Endodermal cell (in vitro differentiated cells): Measurements from ENCODE around the gene TRIO. TPM values are rescaled to one million over a fixed set of nuclear protein-coding genes. Genes with fewer than 3 reads are reported as not detected.

Experiments
- DNase-seq: peaks from one replicate; pipeline ENCODE4 v3.0.0-alpha.2; 2017
- H3K27ac ChIP-seq: 2 replicates; pipeline ENCODE4 v1.5.1; 2013; ENCODE audit warnings: mild to moderate bottlenecking, low read depth, low read length, moderate library complexity
- H3K27me3 ChIP-seq: 2 replicates; pipeline ENCODE4 v1.6.1; 2013; ENCODE audit warnings: mild to moderate bottlenecking, low read length, moderate library complexity; ENCODE audit not compliant: insufficient read depth, control insufficient read depth, poor library complexity, severe bottlenecking
- H3K36me3 ChIP-seq: 2 replicates; pipeline ENCODE4 v1.7.0; 2013; ENCODE audit warnings: mild to moderate bottlenecking, low read length, moderate library complexity; ENCODE audit not compliant: control insufficient read depth, insufficient read depth
- H3K4me1 ChIP-seq: one replicate; pipeline ENCODE4 v1.7.0; 2013; ENCODE audit warnings: low read length; ENCODE audit not compliant: control insufficient read depth, insufficient read depth
- H3K4me3 ChIP-seq: 2 replicates; pipeline ENCODE4 v1.5.1; 2013; ENCODE audit warnings: mild to moderate bottlenecking, low read length, moderate library complexity
- H3K9ac ChIP-seq: 2 replicates; pipeline ENCODE4 v1.6.1; 2013; ENCODE audit warnings: mild to moderate bottlenecking, low read length, moderate library complexity; ENCODE audit not compliant: poor library complexity, severe bottlenecking; ENCODE audit errors: extremely low read depth
- H3K9me3 ChIP-seq: 2 replicates; pipeline ENCODE4 v1.6.1; 2013; ENCODE audit warnings: mild to moderate bottlenecking, low read length, moderate library complexity; ENCODE audit not compliant: control insufficient read depth
- H3K27ac Mint-ChIP-seq: 2 replicates; pipeline ENCODE4 v1.8.0; 2020; ENCODE audit warnings: mixed read lengths
- H3K27me3 Mint-ChIP-seq: 2 replicates; pipeline ENCODE4 v1.8.0; 2021; ENCODE audit warnings: mild to moderate bottlenecking, mixed read lengths; ENCODE audit not compliant: insufficient read depth
- H3K36me3 Mint-ChIP-seq: 2 replicates; pipeline ENCODE4 v1.8.0; 2020; ENCODE audit warnings: low read depth, mixed read lengths
- H3K4me1 Mint-ChIP-seq: 2 replicates; pipeline ENCODE4 v1.8.0; 2020; ENCODE audit warnings: mixed read lengths
- H3K4me3 Mint-ChIP-seq: 2 replicates; pipeline ENCODE4 v1.8.0; 2020; ENCODE audit warnings: mild to moderate bottlenecking, moderate library complexity, mixed read lengths
- H3K9me3 Mint-ChIP-seq: 2 replicates; pipeline ENCODE4 v1.8.0; 2020; ENCODE audit warnings: mild to moderate bottlenecking, mixed read lengths
- CTCF ChIP-seq: fragments of 200-600 bp; sonication (generic); conservative IDR thresholded peaks from 2 replicates; pipeline ENCODE4 v1.5.0; 2021; ENCODE audit warnings: antibody characterized with exemption, mild to moderate bottlenecking
- WGBS, 2 experiments: methylation state at CpG; one replicate each; pipeline versions ENCODE4 v1.1.5 to v1.1.7; 2013; ENCODE audit warnings: missing lambda C conversion rate in 2 of 2, mixed read lengths in 1 of 2; ENCODE audit not compliant: insufficient coverage in 1 of 2, insufficient read length in 1 of 2; 5-methylcytosine and 5-hydroxymethylcytosine counted together
- total RNA-seq, 2 donors: library from RNA; stranded (reverse); fragmentation: NEBNext Ultra II Directional in 1 of 2; extraction: Animal tissue kit (Norgen Biotek cat#: 25700) in 1 of 2; gene quantifications; 2 replicates in 1 of 2; 3 replicates in 1 of 2; pipeline ENCODE4 v1.2.1, GENCODE V29; 2021

TRIO gene
- total RNA-seq, 2 donors from 2014 or later = 88.3 to 109 TPM

GRCh38 chr5:14491015-14491915, 348.1 kb downstream of the TRIO start:
- no peaks in the 10 kb centered on the region for H3K4me1 Mint-ChIP-seq
- peaks cover 48% of the 10 kb centered on the region for H3K36me3 Mint-ChIP-seq
- TF ChIP-seq CTCF = no peak
- no peaks in the 10 kb centered on the region for H3K9me3 Mint-ChIP-seq
- Histone ChIP-seq H3K4me3 (no peak overlapping the region), H3K9ac (no peak overlapping the region), H3K27me3 (no peaks in the 10 kb centered on the region), H3K27ac (no peak overlapping the region), H3K9me3 (no peaks in the 10 kb centered on the region), H3K36me3 (peaks cover 51% of the 10 kb centered on the region), H3K4me1 (no peaks in the 10 kb centered on the region)
- H3K4me3 Mint-ChIP-seq = no peak overlapping the region
- no peak for DNase-seq
- H3K27ac Mint-ChIP-seq = no peak overlapping the region
- 94 to 99% methylated on average over 13 to 21 of the region's 21 CpGs for WGBS, 2 experiments
- H3K27me3 Mint-ChIP-seq = no peaks in the 10 kb centered on the region

DNA sequence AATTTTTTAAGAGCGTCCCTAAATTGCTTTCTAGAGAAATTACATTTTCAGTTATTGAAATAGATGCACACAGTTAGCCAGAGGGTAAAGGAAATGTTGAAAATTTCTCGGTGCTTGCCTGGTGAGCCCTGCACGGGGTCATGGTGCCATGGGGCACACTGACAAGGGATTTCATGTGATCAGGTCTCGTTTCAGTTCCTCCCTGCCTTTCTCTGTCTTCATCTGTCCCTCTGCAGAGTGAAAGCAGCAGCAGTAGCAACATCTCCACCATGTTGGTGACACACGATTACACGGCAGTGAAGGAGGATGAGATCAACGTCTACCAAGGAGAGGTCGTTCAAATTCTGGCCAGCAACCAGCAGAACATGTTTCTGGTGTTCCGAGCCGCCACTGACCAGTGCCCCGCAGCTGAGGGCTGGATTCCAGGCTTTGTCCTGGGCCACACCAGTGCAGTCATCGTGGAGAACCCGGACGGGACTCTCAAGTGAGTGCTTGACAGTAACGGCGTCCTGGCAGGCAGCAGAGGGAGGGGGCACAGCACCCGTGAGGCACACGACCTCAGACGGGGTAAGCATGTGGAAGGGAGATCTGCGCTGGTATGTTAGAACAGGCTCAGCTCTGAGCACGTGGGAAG, 349.3 kb downstream of the TRIO start:
- no peak for TF ChIP-seq CTCF
- no peak overlapping the region for H3K27ac ChIP-seq
- DNase-seq = no peak
- no peak overlapping the region for H3K4me3 ChIP-seq
- Mint-ChIP-seq H3K4me3 (no peak overlapping the region), H3K36me3 (peaks cover 52% of the 10 kb centered on the region), H3K9me3 (no peaks in the 10 kb centered on the region), H3K27me3 (no peaks in the 10 kb centered on the region), H3K4me1 (no peaks in the 10 kb centered on the region), H3K27ac (no peak overlapping the region)
- WGBS, 2 experiments = 94 to 95% methylated on average over 17 to 21 of the region's 21 CpGs
- H3K9me3 ChIP-seq = no peaks in the 10 kb centered on the region
- no peaks in the 10 kb centered on the region for H3K27me3 ChIP-seq
- no peak overlapping the region for H3K9ac ChIP-seq
- H3K4me1 ChIP-seq = no peaks in the 10 kb centered on the region
- peaks cover 60% of the 10 kb centered on the region for H3K36me3 ChIP-seq

DNA sequence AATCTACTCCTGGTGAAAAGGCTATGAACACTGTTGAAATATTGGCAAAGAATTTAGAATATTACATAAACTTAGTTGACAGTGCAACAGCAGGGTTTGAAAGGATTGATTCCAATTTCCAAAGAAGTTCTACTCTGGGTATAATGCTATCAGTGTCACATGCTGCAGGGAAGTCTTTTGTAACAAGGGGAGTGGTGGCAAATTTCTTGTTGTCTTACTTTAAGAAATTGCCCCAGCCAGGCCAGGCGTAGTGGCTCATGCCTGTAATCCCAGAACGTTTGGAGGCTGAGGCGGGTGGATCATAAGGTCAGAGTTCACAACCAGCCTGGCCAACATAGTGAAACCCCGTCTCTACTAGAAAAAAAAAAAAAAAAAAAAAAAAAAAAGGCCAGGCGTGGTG, 352.2 kb downstream of the TRIO start:
- H3K36me3 Mint-ChIP-seq = peaks cover 53% of the 10 kb centered on the region
- H3K4me1 ChIP-seq = no peaks in the 10 kb centered on the region
- no peaks in the 10 kb centered on the region for H3K27me3 Mint-ChIP-seq
- H3K4me1 Mint-ChIP-seq = no peaks in the 10 kb centered on the region
- no peaks in the 10 kb centered on the region for H3K9me3 ChIP-seq
- DNase-seq = no peak
- WGBS, 2 experiments = 98 to 100% methylated on average over 2 to 5 of the region's 5 CpGs
- peaks cover 73% of the 10 kb centered on the region for H3K36me3 ChIP-seq
- no peak overlapping the region for H3K4me3 Mint-ChIP-seq
- TF ChIP-seq CTCF = no peak
- no peaks in the 10 kb centered on the region for H3K9me3 Mint-ChIP-seq
- H3K4me3 ChIP-seq = no peak overlapping the region
- H3K27me3 ChIP-seq = no peaks in the 10 kb centered on the region
- no peak overlapping the region for H3K27ac ChIP-seq
- H3K9ac ChIP-seq = no peak overlapping the region
- H3K27ac Mint-ChIP-seq = no peak overlapping the region
